ENCODE measurements around the gene NRXN3. TPM values are rescaled to one million over a fixed set of nuclear protein-coding genes. Genes with fewer than 3 reads are reported as not detected.

Gene NRXN3
- total RNA-seq, 1 experiment from 2014 or later, result not detected

GRCh38 chr14:78997811-78998210, 827.6 kb downstream of the NRXN3 start:
- Histone ChIP-seq H3K27ac (ENCODE audit: low read depth, low read length) (no peak overlapping the region), H3K9ac (ENCODE audit: low read length) (no peak overlapping the region), H3K4me1 (ENCODE audit: control insufficient read depth in 1 of 2, insufficient read depth in 2 of 2, low read length in 2 of 2) (no peaks in the 10 kb centered on the region), H3K9me3 (ENCODE audit: control insufficient read depth in 1 of 2, insufficient read depth in 1 of 2, low read depth in 1 of 2, low read length in 2 of 2) (no peaks in the 10 kb centered on the region; a peak in 2 of 4 replicates), H2AFZ (ENCODE audit: low read depth, low read length, poor library complexity, severe bottlenecking) (no peak overlapping the region), H3K4me3 (replicated peaks in 1 of 2; ENCODE audit: low read depth in 1 of 2, low read length in 2 of 2) (no peak overlapping the region), H3K4me2 (ENCODE audit: low read length) (no peak overlapping the region), H4K20me1 (ENCODE audit: insufficient read depth) (no peaks in the 10 kb centered on the region), H3K27me3 (ENCODE audit: insufficient read depth, low read length) (no peaks in the 10 kb centered on the region), H3K36me3 (ENCODE audit: control insufficient read depth in 1 of 2, insufficient read depth in 2 of 2, low read length in 2 of 2) (no peaks in the 10 kb centered on the region), H3K79me2 (ENCODE audit: insufficient read depth, low read length) (no peaks in the 10 kb centered on the region), H3K9me2 (ENCODE audit: insufficient read depth) (no peaks in the 10 kb centered on the region)
- ATAC-seq (no peak), DNase-seq (ENCODE audit: low read depth, low spot score) (no peak)
- ChIA-PET CTCF (no interaction called here), POLR2A (no interaction called here), RAD21 (ENCODE audit: low non-redundant PET in 1 of 2, low total read pairs in 2 of 2, uncharacterized antibody in 2 of 2, unreplicated experiment in 2 of 2) (no interaction called here)
- intact Hi-C loops (cut with micrococcal nuclease), result no loop called here
- no peak for TF ChIP-seq ZNF274 (IDR thresholded peaks at IDR 0.05; ENCODE audit: low read depth, low read length)
- no peak for TF ChIP-seq EGR1 (IDR thresholded peaks at IDR 0.05; ENCODE audit: low read depth)
- no peak for TF ChIP-seq SRF (IDR thresholded peaks at IDR 0.05; ENCODE audit: low read depth)
- TF ChIP-seq ELF1 (IDR thresholded peaks at IDR 0.05; ENCODE audit: borderline replicate concordance, low read depth), result no peak
- no TSS peak for BruUV-seq (replicated peaks)

GRCh38 chr14:79009286-79009685, 839.1 kb downstream of the NRXN3 start:
- RAD21 ChIA-PET (ENCODE audit: low non-redundant PET in 1 of 2, low total read pairs in 2 of 2, uncharacterized antibody in 2 of 2, unreplicated experiment in 2 of 2), result no interaction called here
- Histone ChIP-seq H2AFZ (ENCODE audit: low read depth, low read length, poor library complexity, severe bottlenecking) (no peak overlapping the region), H3K9ac (ENCODE audit: low read length) (no peak overlapping the region), H3K27me3 (ENCODE audit: insufficient read depth, low read length) (no peaks in the 10 kb centered on the region), H3K36me3 (ENCODE audit: control insufficient read depth in 1 of 2, insufficient read depth in 2 of 2, low read length in 2 of 2) (no peaks in the 10 kb centered on the region), H3K4me3 (replicated peaks in 1 of 2; ENCODE audit: low read depth in 1 of 2, low read length in 2 of 2) (no peak overlapping the region), H3K9me2 (ENCODE audit: insufficient read depth) (no peaks in the 10 kb centered on the region), H3K9me3 (ENCODE audit: control insufficient read depth in 1 of 2, insufficient read depth in 1 of 2, low read depth in 1 of 2, low read length in 2 of 2) (no peaks in the 10 kb centered on the region; a peak in 1 of 4 replicates), H3K79me2 (ENCODE audit: insufficient read depth, low read length) (no peaks in the 10 kb centered on the region), H3K4me1 (ENCODE audit: control insufficient read depth in 1 of 2, insufficient read depth in 2 of 2, low read length in 2 of 2) (no peaks in the 10 kb centered on the region), H3K27ac (ENCODE audit: low read depth, low read length) (no peak overlapping the region), H4K20me1 (ENCODE audit: insufficient read depth) (no peaks in the 10 kb centered on the region), H3K4me2 (ENCODE audit: low read length) (no peak overlapping the region)
- ATAC-seq (no peak), DNase-seq (ENCODE audit: low read depth, low spot score) (no peak)
- CTCF ChIA-PET, result no interaction called here
- intact Hi-C loops (cut with micrococcal nuclease), result no loop called here
- POLR2A ChIA-PET, result no interaction called here
- TF ChIP-seq SP1 (IDR thresholded peaks at IDR 0.05; ENCODE audit: low read depth) (no peak), ZNF274 (IDR thresholded peaks at IDR 0.05; ENCODE audit: low read depth, low read length) (no peak), EZH2 (IDR thresholded peaks at IDR 0.05) (no peak), CEBPB (IDR thresholded peaks at IDR 0.05; ENCODE audit: low read depth) (no peak), EZH2phosphoT487 (IDR thresholded peaks at IDR 0.05; ENCODE audit: borderline replicate concordance) (no peak), ZFX (IDR thresholded peaks at IDR 0.05) (no peak), ELF1 (IDR thresholded peaks at IDR 0.05; ENCODE audit: borderline replicate concordance, low read depth) (no peak), FOSL1 (IDR thresholded peaks at IDR 0.05; ENCODE audit: low read depth) (no peak), SRF (IDR thresholded peaks at IDR 0.05; ENCODE audit: low read depth) (no peak), ZBTB33 (IDR thresholded peaks at IDR 0.05; ENCODE audit: extremely low read depth, insufficient replicate concordance, low read length) (no peak), EGR1 (IDR thresholded peaks at IDR 0.05; ENCODE audit: low read depth) (no peak)
- TF ChIP-seq, protein P1, sequence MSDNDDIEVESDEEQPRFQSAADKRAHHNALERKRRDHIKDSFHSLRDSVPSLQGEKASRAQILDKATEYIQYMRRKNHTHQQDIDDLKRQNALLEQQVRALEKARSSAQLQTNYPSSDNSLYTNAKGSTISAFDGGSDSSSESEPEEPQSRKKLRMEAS (IDR thresholded peaks at IDR 0.05), result no peak
- no TSS peak for BruUV-seq (replicated peaks)

Data from HCT116 (cell line).